ENCODE measurements around the gene GSTO2. TPM values are rescaled to one million over a fixed set of nuclear protein-coding genes. Genes with fewer than 3 reads are reported as not detected.

GSTO2 gene
- polyA plus RNA-seq, 3 donors, result 27.9 to 49.0 (median 37.7) TPM

DNA sequence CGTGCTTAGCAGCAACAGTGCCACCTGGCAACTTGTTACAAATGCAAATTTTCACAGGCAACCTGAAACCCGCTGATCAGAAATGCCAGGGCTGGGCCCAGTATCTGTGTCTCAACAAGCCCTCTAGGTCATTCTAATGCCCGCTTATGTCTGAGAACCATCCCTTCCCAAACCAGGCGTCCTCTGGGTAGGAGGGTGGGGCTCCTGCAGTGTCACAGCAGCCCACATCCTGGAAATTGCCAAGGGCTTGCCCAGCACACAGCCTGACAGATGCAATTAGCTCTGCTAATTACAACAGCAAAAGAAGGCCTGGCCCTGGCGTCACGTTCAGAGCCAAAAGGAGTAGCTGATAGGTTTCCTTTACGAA is 53.4 kb downstream of the GSTO2 start:
- DNase-seq, result no peak

- DNase-seq, result no peak
These were observed 54.1 kb downstream of the GSTO2 start for GRCh38 chr10:104323085-104323484.

DNA sequence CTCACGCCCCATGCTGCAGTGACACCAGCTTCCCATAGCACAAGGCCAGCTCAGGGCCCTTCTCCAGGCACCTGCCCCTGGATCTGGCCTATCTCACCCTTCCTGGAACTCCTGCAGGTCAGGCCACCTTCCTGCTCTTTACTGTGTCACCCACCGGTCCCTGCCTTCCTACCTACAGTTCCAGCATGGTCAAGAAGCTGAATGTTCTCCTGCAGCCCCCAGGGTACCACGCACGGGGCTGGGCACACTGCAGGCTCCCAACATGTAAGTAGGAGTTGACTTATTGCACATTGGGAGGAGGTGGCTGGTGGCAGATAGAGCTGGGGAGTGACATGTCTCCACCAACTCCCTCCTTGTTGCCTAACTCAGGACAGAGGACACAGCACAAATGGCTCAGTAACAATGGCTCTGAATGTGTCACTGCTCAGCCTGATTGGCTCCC is 54.8 kb downstream of the GSTO2 start:
- DNase-seq, result no peak

- no peak for DNase-seq
These were observed 55.3 kb downstream of the GSTO2 start for GRCh38 chr10:104324221-104324686.

- DNase-seq, result no peak
These were observed 55.9 kb downstream of the GSTO2 start for GRCh38 chr10:104324931-104325330.

DNA sequence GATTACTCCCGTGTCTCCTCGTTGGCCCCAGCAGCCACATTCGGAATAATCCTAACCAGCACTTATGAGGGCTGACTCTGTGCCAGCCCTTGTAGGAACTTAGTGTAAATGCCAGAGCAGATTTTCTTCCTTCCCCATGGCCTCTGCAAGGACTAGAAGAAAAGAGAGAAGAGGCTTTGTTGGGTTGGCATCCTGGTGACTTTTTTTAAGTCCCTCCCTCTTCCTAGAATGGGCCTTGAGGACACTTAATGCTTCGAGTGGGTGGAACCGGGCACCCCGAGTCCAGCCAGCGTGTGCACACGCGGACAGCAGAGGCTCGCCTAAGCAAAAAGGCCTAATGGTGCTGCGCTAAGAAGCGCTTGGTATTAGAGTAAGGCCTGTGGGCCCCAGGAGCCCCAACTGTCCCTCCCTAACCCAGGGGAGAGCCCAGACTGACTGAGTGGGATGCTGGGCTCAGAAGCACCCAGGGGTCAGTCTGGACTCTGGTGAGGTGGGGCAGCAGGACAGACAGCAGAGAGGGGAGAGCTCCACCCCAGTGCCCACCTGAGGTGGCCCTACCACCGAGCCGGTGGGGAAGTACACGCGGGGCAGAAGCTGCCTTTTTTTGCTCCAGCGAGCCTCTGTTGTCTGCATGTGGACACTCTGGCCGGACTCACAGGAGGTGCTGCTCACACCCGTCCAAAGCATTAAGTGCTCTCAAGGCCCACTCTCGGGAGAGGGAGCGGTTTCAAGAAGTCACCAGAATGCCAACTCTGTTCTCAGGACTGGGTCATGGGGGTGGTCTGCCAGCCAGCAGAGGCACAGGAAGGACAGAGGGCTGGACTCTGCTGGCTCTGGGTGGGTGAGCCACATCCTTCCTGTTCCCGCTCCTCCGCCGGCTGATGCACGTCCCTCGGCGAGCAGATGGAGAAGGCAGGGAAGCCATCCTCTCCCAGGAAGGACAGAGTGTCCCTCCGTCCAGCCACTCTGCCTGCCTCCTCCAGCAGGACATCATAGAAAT is 56.8 kb downstream of the GSTO2 start:
- DNase-seq, result no peak

- DNase-seq, result no peak
These were observed 58.1 kb downstream of the GSTO2 start for GRCh38 chr10:104326991-104327610.

DNA sequence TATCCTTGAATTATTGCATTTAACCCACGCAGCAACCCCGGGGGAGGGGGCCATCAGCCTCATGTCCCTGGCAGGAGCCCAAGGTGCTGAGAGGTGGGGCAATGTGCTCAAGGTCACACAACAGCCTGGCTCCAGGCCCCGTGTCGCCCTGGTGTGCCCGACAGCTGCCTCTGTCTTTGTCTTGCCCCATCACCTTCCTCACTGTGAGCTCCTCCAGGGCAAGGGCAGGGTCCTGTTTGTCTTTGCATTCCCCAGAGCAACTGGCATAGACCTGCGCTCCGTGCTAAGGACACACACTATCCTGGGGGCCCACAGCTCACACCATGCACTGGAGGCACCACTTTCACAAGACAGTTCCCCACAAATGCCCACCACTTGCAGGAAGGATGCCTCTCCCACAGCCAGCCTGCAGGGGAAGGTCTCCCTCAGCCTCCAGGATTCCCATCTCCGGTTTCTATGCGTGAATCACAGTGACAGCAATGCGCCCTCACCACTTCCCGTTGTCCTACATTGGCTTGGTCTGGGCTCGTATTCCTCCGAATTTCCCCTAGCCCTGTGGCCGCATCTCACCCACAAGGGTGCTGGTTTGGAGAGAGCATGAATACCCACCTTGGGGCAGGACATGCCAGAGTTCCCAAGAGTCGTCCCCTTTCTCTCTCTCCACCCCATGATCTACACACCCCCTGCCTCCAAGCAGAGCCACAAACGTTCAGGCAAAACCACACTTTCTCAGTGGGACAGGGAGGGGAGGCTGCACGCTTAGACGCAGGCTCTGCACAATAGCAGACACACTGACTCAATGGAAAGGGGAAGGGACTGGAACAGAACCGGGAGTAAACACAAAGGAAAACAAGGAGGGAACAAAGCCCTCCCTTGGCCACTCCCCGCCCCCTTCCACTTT is 59.0 kb downstream of the GSTO2 start:
- DNase-seq, result no peak

DNA sequence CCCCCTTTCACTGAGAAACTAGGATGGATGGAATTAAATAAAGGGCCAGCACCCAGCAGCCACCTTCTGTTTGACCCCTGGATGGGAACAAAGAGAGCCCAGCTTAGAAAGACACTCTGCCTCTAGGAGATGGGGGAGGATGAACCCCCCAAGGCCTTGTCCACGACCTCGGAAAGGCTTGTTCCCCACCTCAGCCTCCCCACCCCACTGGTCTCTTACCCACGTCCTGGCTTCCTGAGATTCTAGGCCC is 59.6 kb downstream of the GSTO2 start:
- DNase-seq, result no peak

GRCh38 chr10:104328896-104329710 is 60.1 kb downstream of the GSTO2 start:
- no peak for DNase-seq

- DNase-seq, result no peak
These were observed 60.8 kb downstream of the GSTO2 start for GRCh38 chr10:104329735-104330134.

GRCh38 chr10:104330168-104331110 is 61.5 kb downstream of the GSTO2 start:
- DNase-seq, result no peak

GRCh38 chr10:104331208-104331838 is 62.3 kb downstream of the GSTO2 start:
- no peak for DNase-seq

- no peak for DNase-seq
These were observed 63.5 kb downstream of the GSTO2 start for GRCh38 chr10:104332243-104333031.

DNA sequence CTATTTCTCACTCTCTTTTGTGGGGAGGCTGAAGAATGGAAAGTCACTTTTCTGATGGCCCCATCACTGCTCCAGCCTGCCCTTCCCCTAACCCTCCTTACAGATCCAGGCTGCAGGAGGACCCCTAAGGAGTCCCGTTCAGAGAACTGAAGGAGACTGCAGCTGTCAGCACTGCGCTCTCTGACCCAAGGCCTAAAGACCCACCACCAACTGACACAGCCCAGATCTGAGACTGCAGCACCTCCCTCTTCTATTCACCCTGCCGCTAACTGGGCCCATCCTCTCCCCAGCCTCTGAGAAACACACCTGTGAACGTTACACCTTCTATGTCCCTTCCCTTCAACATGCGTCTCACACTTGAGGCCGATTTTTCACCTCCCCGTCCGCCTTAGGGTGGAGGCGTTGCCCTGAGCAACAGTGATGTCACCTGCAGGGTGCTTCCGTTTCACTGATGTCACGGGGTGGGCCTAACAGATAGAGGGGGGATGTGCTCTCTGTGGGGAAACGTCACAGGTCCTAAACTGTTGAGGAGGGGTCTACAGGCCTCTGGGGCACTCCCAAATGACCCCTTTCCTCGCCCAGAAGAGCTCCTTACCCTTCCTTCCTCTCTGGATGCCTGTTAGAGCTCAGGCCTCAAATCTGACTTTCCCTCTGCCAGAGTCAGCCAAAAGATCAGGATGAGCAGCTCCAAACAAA is 64.2 kb downstream of the GSTO2 start:
- DNase-seq, result no peak

DNA sequence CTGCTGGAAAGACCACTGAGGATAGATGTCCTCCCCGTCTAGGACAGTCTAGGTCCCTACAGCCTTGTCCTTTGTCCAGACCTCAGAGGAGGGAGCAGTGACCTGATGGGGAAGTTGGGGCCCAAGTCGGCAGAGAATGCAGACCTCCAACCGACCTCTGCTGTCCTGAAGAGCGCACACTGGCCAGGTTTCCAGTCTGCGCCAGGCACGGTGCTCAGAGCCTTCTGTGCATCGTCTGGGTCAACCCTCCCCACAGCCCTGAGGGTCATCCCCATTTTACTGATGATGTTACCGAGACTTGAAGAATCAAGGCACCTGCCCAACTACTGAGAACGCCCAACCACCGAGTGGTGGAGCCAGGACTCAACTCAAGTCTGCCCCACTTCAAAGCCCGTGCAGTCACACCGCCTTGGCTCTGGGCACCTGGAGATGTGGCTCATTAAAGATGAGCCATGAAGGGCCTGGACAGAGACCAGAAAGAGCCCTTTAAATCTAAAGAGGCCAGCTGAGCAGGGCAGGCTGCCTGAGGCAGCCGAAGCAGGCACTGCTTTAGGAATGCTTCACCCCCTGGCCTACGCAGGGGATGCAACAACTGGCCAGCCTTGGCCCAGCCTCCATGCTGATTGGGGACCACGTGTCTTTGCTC is 64.9 kb downstream of the GSTO2 start:
- DNase-seq, result no peak

DNA sequence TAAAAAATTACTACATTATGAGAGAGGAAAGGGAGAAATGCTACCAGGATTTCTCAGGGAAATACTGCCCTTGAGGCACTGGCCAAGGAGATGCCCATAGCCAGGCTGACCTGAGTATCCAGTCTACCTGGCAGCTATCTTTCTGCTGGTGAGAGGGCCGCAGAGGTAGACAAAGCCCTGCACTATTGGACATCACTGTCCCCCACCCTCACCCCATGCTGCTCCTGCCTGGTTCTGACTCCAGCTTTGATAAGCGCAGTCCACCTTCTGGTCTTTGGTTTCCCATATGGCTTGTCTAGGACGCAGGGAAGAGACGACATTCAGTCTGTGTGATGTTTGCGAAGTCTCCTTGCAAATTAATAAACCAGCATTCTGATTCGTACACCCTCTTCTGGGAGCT is 65.6 kb downstream of the GSTO2 start:
- DNase-seq, result no peak
